Measurements from ENCODE around the gene MARCHF4. TPM values are rescaled to one million over a fixed set of nuclear protein-coding genes. Genes with fewer than 3 reads are reported as not detected.

The MARCHF4 gene
- total RNA-seq, 2 experiments from 2014 or later: not detected

DNA sequence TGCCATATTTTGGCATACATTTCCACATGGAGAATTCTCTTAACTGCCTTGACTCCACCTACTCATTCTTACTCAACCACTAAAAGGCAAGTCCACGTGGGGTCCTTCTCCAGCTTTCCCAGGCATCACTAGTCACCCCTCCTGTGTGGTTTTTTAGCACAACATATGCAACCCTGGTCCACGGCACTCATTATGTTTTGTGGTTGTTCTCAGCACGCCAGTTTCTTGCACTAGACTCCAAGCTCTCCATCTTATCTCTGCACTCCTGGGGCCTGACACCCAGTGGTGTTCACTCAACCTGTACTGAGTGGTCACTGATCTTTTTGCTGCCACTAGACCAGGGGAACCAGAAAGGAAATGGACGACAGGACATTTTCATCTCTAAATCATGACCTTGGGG lies 18.0 kb downstream of the MARCHF4 start:
- CTCF ChIA-PET: interaction anchor here (0.6 kb wide), 1 partner anchor 49 kb away, joined by 3 read pairs; no protein-coding TSS in a partner anchor
- POLR2A ChIA-PET: interaction anchor here (0.6 kb wide), 1 partner anchor 1818 kb away, joined by 3 read pairs; no protein-coding TSS in a partner anchor

- POLR2A ChIA-PET: no interaction called here
- CTCF ChIA-PET: interaction anchor here (0.8 to 1.1 kb wide), 2 partner anchors 21 to 51 kb away, joined by 3 read pairs; no protein-coding TSS in a partner anchor
Measured at GRCh38 chr2:216352653-216353270, 19.5 kb downstream of the MARCHF4 start.

- ChIA-PET POLR2A (no interaction called here), CTCF (no interaction called here)
Measured at GRCh38 chr2:216351172-216351925, 20.9 kb downstream of the MARCHF4 start.

GRCh38 chr2:216350214-216350791 lies 22.0 kb downstream of the MARCHF4 start:
- CTCF ChIA-PET: no interaction called here
- POLR2A ChIA-PET: no interaction called here

GRCh38 chr2:216349366-216349765 lies 22.9 kb downstream of the MARCHF4 start:
- ChIA-PET CTCF (no interaction called here), POLR2A (no interaction called here)

- ChIA-PET POLR2A (no interaction called here), CTCF (no interaction called here)
Measured at GRCh38 chr2:216348756-216349308, 23.5 kb downstream of the MARCHF4 start.

DNA sequence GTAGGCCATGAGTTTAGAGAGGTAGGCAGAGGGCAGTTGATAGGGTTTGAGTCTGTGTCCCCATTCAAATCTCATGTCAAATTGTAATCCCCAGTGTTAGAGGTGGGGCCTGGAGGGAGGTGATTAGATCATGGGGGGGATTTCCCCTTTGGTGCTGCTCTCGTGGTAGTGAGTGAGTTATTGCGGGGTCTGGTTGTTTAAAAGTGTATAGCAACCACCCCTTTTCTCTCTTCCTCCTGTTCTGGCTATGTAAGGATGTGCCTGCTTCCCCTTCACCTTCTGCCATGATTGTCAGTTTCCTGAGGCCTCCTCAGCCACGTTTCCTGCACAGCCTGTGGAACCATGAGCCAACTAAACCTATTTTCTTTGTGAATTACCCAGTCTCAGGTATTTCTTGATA lies 25.5 kb downstream of the MARCHF4 start:
- POLR2A ChIA-PET: no interaction called here
- CTCF ChIA-PET: no interaction called here

DNA sequence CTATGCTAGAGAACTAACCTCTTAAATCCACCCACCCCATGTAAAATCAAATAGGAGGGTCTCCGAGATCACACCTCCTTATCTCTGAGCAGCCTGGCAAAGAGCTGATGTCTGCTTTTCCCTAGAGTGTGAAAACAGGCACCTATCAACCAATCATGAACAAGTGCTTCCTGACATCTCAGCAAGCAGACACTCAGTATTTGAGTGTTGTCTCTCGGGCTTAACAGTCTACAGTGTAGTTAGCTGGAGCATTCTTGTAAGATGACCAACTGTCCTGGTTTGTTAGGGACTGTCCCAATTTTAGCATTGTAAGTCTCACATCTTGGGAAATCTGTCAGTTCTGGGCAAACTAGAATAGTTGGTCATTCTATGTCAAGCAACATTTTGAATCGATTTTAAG lies 26.4 kb downstream of the MARCHF4 start:
- POLR2A ChIA-PET: interaction anchor here (0.7 kb wide), 1 partner anchor 284 kb away, joined by 3 read pairs; no protein-coding TSS in a partner anchor
- CTCF ChIA-PET: no interaction called here

DNA sequence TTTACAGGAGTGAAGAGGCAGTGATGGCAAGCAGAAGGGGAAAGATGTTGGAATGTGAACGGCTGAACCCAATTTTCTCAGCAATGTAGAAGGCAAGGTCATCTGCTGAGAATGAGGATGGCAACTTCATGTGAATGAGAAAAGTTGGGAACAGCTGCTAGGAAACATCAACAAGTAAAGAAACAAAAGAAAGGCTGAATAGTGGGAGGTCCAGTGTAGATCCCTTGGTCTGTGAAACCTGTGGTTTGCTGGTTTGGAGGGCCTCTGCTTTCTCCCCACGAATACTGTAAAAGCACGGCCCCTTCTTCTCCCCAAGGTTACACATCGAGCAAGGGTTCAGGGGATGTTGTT lies 27.4 kb downstream of the MARCHF4 start:
- CTCF ChIA-PET: no interaction called here
- POLR2A ChIA-PET: no interaction called here

GRCh38 chr2:216344206-216344949 lies 27.9 kb downstream of the MARCHF4 start:
- POLR2A ChIA-PET: interaction anchor here (0.6 kb wide), 1 partner anchor 14 kb away, joined by 3 read pairs; no protein-coding TSS in a partner anchor
- CTCF ChIA-PET: interaction anchor here (1.5 kb wide), 1 partner anchor 60 kb away, joined by 4 read pairs; no protein-coding TSS in a partner anchor

GRCh38 chr2:216343221-216343980 lies 28.9 kb downstream of the MARCHF4 start:
- CTCF ChIA-PET: interaction anchor here (1.5 kb wide), 1 partner anchor 61 kb away, joined by 4 read pairs; no protein-coding TSS in a partner anchor
- POLR2A ChIA-PET: no interaction called here

- CTCF ChIA-PET: no interaction called here
- POLR2A ChIA-PET: no interaction called here
Measured at GRCh38 chr2:216341121-216341520, 31.2 kb downstream of the MARCHF4 start.

GRCh38 chr2:216340280-216340631 lies 32.0 kb downstream of the MARCHF4 start:
- ChIA-PET POLR2A (no interaction called here), CTCF (no interaction called here)

DNA sequence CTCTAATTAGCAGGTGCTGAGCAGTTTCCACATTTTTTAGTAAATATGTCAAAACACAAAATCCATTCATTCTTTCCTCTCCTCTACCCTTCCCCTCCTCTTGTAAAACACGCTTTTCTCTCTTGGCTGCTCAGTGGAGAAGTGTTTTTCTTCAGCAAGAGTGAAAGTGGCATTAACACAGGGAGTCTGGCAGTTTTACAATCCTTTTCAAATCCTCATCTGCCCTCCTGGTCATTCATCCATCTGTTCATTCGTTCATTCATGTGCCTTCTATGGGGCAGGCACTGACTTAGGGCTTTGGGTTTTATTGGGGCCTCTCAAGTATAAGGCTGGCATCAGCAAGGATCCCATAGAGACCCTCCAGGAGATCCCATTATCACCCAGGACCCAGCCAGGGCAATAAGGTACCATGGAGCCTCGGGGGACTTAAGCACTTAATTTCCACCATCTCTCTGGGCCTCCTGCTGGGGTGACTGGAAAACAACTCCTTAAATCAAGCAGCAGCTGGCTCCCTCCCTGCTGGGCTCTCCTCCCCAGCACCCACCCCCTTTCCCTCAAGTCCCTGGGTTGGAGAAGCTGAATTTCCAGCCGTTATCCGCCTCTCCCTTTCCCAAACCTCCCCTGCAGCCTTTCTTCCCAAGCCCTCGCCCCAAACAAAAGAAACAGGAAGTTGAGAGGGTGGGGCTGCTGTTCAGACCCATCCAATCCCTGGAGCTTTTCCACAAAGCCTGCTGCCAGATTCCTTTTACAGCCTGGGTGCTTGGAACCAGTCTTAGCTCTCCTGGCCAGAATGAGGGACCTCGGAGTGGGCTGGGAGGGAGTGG lies 32.6 kb downstream of the MARCHF4 start:
- CTCF ChIA-PET: no interaction called here
- POLR2A ChIA-PET: no interaction called here

DNA sequence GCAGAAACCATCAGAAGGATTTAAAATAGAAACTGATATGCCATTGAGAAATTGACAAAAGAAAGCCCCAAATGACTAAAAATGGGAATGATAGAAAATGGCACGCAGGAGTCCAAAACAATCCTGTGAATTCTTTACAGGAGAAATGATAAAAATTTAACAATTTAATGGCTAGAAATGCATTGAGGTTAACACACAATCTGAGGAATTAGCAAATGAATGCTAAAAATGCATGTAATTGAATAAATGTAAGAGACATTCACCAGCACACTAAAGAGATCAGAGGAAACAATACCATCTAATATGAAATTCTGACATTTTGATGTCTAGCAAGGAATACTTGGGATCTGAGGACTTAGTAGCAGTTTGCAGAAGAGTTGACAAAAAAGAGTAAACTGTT lies 37.0 kb downstream of the MARCHF4 start:
- POLR2A ChIA-PET: no interaction called here

GRCh38 chr2:216328347-216328746 lies 43.9 kb downstream of the MARCHF4 start:
- CTCF ChIA-PET: interaction anchor here (1.4 kb wide), 1 partner anchor 75 kb away, joined by 3 read pairs; no protein-coding TSS in a partner anchor

More for the DNA sequence above, 37.0 kb downstream of the MARCHF4 start:
- CTCF ChIA-PET: no interaction called here

GRCh38 chr2:216327447-216327935 lies 44.8 kb downstream of the MARCHF4 start:
- CTCF ChIA-PET: interaction anchor here (0.6 to 1.4 kb wide), 2 partner anchors 76 to 77 kb away, joined by 3 read pairs; no protein-coding TSS in a partner anchor
- POLR2A ChIA-PET: no interaction called here

More at GRCh38 chr2:216328347-216328746, 43.9 kb downstream of the MARCHF4 start:
- POLR2A ChIA-PET: no interaction called here

Data from activated CD8-positive, alpha-beta memory T cell treated with anti-CD3 and anti-CD28 coated beads for 36 hours (primary cell).